ENCODE results near the gene AFF3.
"Not testable (repeated sequence)": the region's sequence is repeated elsewhere in the genome, so short reads cannot be mapped to it uniquely, and the experiment has no call there.

AFF3 gene

DNA sequence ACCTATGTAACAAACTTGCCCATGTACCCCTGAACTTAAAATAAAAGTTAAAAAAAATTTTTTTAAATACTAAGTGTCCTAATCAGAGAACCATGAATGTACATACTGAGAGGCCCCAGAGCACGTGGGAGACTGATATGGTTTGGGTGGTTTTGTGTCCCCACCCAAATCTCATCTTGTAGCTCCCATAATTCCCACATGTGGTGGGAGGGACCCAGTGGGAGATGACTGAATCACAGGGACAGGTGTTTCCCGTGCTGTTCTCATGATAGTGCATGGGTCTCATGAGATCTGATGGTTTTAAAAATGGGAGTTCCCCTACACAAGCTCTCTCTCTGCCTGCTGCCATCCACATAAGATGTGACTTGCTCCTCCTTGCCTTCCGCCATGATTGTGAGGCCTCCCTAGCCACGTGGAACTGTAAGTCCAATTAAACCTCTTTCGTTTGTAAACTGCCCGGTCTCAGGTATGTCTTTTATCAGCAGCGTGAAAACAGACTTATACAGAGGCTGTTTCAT lies 214.6 kb downstream of the AFF3 start:
- 90 to 94% methylated on average over 7 of the region's 7 CpGs for WGBS, 2 experiments
- H3K4me1 ChIP-seq (ENCODE audit: control insufficient read depth, insufficient read depth, low read length); H3K36me3 ChIP-seq (ENCODE audit: control insufficient read depth, insufficient read depth, low read length); H3K9me3 ChIP-seq (ENCODE audit: control insufficient read depth, low read length); H3K27ac ChIP-seq (ENCODE audit: insufficient read depth, low read depth, low read length, poor library complexity, severe bottlenecking); H3K4me3 ChIP-seq (ENCODE audit: insufficient read depth, low read depth, low read length); H3K27me3 ChIP-seq (ENCODE audit: control insufficient read depth, insufficient read depth, low read length, poor library complexity, severe bottlenecking): not testable (repeated sequence)

- H3K36me3 ChIP-seq (ENCODE audit: control insufficient read depth, insufficient read depth, low read length), result no peaks in the 10 kb centered on the region
- no peak overlapping the region for H3K27ac ChIP-seq (ENCODE audit: insufficient read depth, low read depth, low read length, poor library complexity, severe bottlenecking)
- no peaks in the 10 kb centered on the region for H3K9me3 ChIP-seq (ENCODE audit: control insufficient read depth, low read length)
- no peak overlapping the region for H3K4me3 ChIP-seq (ENCODE audit: insufficient read depth, low read depth, low read length)
- no peaks in the 10 kb centered on the region for H3K4me1 ChIP-seq (ENCODE audit: control insufficient read depth, insufficient read depth, low read length)
- H3K27me3 ChIP-seq (ENCODE audit: control insufficient read depth, insufficient read depth, low read length, poor library complexity, severe bottlenecking), result no peaks in the 10 kb centered on the region
Measured at GRCh38 chr2:99926986-99927385, 215.4 kb downstream of the AFF3 start.

DNA sequence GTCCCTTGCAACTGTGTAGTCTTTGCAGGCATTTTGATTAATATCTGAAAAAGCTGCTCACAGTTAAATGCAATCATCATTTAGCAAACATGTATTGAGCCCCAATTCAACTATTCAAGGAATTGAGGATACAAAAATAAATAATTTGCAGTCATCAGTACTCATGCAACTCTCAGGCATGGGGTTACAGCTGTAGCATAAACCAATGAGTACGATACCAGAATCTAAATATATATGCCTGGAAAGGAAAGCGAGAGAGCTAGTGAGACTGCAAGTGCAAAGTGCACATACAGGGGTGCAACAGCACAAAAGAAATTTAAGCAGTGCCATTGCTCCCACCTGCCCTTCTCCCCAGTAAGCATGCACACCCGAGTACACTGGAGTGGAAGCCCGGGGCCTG lies 216.4 kb downstream of the AFF3 start:
- no peaks in the 10 kb centered on the region for H3K36me3 ChIP-seq (ENCODE audit: control insufficient read depth, insufficient read depth, low read length)
- H3K27me3 ChIP-seq (ENCODE audit: control insufficient read depth, insufficient read depth, low read length, poor library complexity, severe bottlenecking), result no peaks in the 10 kb centered on the region
- no peak overlapping the region for H3K27ac ChIP-seq (ENCODE audit: insufficient read depth, low read depth, low read length, poor library complexity, severe bottlenecking)
- WGBS, 2 experiments, result 94 to 95% methylated on average over 4 of the region's 4 CpGs
- H3K4me1 ChIP-seq (ENCODE audit: control insufficient read depth, insufficient read depth, low read length), result no peaks in the 10 kb centered on the region
- H3K9me3 ChIP-seq (ENCODE audit: control insufficient read depth, low read length), result peaks cover 2% of the 10 kb centered on the region
- H3K4me3 ChIP-seq (ENCODE audit: insufficient read depth, low read depth, low read length), result no peak overlapping the region

GRCh38 chr2:99922664-99923063 lies 219.7 kb downstream of the AFF3 start:
- Histone ChIP-seq H3K36me3 (ENCODE audit: control insufficient read depth, insufficient read depth, low read length) (no peaks in the 10 kb centered on the region), H3K4me1 (ENCODE audit: control insufficient read depth, insufficient read depth, low read length) (no peaks in the 10 kb centered on the region), H3K4me3 (ENCODE audit: insufficient read depth, low read depth, low read length) (no peak overlapping the region), H3K27ac (ENCODE audit: insufficient read depth, low read depth, low read length, poor library complexity, severe bottlenecking) (no peak overlapping the region), H3K9me3 (ENCODE audit: control insufficient read depth, low read length) (peaks cover 2% of the 10 kb centered on the region), H3K27me3 (ENCODE audit: control insufficient read depth, insufficient read depth, low read length, poor library complexity, severe bottlenecking) (no peaks in the 10 kb centered on the region)
- WGBS, 2 experiments, result 92 to 94% methylated on average over 6 of the region's 6 CpGs

DNA sequence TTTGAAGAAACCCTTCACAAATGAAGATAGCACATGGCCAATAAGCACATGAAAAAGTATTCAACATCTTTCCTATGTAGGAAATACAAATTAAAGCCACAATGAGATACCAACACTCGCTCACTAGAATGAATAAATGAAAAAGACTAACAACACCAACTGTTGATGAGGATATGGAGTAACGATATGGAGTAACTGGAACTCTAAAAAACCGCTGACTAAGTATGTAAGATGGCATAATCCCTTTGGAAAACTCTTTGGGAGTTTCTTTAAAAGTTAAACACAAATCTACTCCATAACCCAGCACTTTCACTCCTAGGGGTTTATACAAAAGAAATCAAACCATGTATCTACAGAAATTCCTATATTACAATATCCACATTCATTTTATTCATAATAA lies 220.5 kb downstream of the AFF3 start:
- no peak overlapping the region for H3K27ac ChIP-seq (ENCODE audit: insufficient read depth, low read depth, low read length, poor library complexity, severe bottlenecking)
- no peaks in the 10 kb centered on the region for H3K36me3 ChIP-seq (ENCODE audit: control insufficient read depth, insufficient read depth, low read length)
- no peak overlapping the region for H3K4me3 ChIP-seq (ENCODE audit: insufficient read depth, low read depth, low read length)
- H3K4me1 ChIP-seq (ENCODE audit: control insufficient read depth, insufficient read depth, low read length), result no peaks in the 10 kb centered on the region
- peaks cover 2% of the 10 kb centered on the region for H3K9me3 ChIP-seq (ENCODE audit: control insufficient read depth, low read length)
- H3K27me3 ChIP-seq (ENCODE audit: control insufficient read depth, insufficient read depth, low read length, poor library complexity, severe bottlenecking), result no peaks in the 10 kb centered on the region
- 91 to 98% methylated on average over 3 of the region's 3 CpGs for WGBS, 2 experiments

DNA sequence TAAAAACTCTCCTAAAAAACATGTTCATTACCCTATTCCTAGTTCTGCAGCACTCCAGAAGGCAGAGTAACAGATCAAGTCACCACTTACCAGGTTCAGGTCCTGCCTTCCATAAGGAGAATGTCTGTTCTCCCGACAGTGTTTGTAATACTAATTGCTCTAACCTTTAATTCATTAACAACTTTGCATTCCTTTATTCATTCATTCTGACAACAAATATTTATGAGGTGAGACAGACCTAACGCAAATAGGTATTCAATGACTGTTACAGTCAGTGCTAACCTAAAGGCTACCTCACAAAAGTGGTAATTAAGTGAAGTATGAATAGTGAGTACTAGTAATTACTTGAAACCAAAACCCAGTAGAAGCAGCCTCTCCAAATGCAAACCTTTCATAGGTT lies 224.0 kb downstream of the AFF3 start:
- Histone ChIP-seq H3K4me1 (ENCODE audit: control insufficient read depth, insufficient read depth, low read length) (no peaks in the 10 kb centered on the region), H3K27me3 (ENCODE audit: control insufficient read depth, insufficient read depth, low read length, poor library complexity, severe bottlenecking) (no peaks in the 10 kb centered on the region), H3K9me3 (ENCODE audit: control insufficient read depth, low read length) (peaks cover 2% of the 10 kb centered on the region), H3K4me3 (ENCODE audit: insufficient read depth, low read depth, low read length) (no peak overlapping the region), H3K36me3 (ENCODE audit: control insufficient read depth, insufficient read depth, low read length) (no peaks in the 10 kb centered on the region), H3K27ac (ENCODE audit: insufficient read depth, low read depth, low read length, poor library complexity, severe bottlenecking) (no peak overlapping the region)
- WGBS, 2 experiments, result 53 to 63% methylated on average over 1 to 2 of the region's 2 CpGs

- no peaks in the 10 kb centered on the region for H3K4me1 ChIP-seq (ENCODE audit: control insufficient read depth, insufficient read depth, low read length)
- 91 to 93% methylated on average over 8 of the region's 8 CpGs for WGBS, 2 experiments
- no peaks in the 10 kb centered on the region for H3K27me3 ChIP-seq (ENCODE audit: control insufficient read depth, insufficient read depth, low read length, poor library complexity, severe bottlenecking)
- H3K36me3 ChIP-seq (ENCODE audit: control insufficient read depth, insufficient read depth, low read length), result no peaks in the 10 kb centered on the region
- H3K27ac ChIP-seq (ENCODE audit: insufficient read depth, low read depth, low read length, poor library complexity, severe bottlenecking), result no peak overlapping the region
- no peaks in the 10 kb centered on the region for H3K9me3 ChIP-seq (ENCODE audit: control insufficient read depth, low read length)
- no peak overlapping the region for H3K4me3 ChIP-seq (ENCODE audit: insufficient read depth, low read depth, low read length)
Measured at GRCh38 chr2:99915108-99915675, 227.2 kb downstream of the AFF3 start.

DNA sequence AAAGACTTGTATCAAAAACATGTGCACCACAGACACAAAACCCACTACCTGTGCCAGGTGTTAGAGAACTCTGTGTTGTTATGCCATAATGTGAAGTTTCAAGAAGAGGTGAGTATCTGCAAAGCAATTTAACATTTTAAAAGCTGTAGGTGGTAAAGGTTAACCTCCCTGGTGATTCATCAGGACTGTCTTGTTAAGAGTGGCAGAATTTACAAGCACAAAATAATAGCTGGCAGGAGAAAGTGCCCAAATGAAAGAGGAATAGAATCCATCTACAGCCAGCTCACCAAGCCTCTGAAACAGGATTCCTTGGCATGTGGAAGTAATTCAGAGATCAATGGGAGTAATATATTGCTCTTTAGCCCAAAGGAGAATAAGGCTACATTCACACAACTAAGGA lies 230.7 kb downstream of the AFF3 start:
- no peak overlapping the region for H3K4me3 ChIP-seq (ENCODE audit: insufficient read depth, low read depth, low read length)
- H3K9me3 ChIP-seq (ENCODE audit: control insufficient read depth, low read length), result no peaks in the 10 kb centered on the region
- H3K36me3 ChIP-seq (ENCODE audit: control insufficient read depth, insufficient read depth, low read length), result no peaks in the 10 kb centered on the region
- H3K27me3 ChIP-seq (ENCODE audit: control insufficient read depth, insufficient read depth, low read length, poor library complexity, severe bottlenecking), result no peaks in the 10 kb centered on the region
- H3K27ac ChIP-seq (ENCODE audit: insufficient read depth, low read depth, low read length, poor library complexity, severe bottlenecking), result no peak overlapping the region
- no peaks in the 10 kb centered on the region for H3K4me1 ChIP-seq (ENCODE audit: control insufficient read depth, insufficient read depth, low read length)

DNA sequence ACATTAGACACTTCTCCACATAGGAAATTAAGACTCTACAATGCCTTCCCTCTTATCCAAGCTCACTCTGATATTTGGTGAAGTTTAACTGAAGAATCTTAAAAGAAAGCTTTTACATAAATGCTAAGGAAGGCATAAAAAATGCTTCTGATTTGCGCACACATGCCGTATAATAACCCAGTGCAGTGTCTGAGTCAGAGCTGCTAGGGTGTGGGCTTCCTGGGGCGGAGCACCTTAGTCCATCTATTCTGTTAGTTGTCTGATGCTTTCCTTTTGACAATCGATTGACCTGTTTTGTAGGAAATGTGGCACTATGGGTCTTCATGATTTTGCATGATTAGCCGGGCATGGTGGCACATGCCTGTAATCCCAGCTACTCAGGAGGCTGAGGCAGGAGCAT lies 231.5 kb downstream of the AFF3 start:
- no peaks in the 10 kb centered on the region for H3K36me3 ChIP-seq (ENCODE audit: control insufficient read depth, insufficient read depth, low read length)
- WGBS, 2 experiments, result 94 to 96% methylated on average over 5 of the region's 5 CpGs

DNA sequence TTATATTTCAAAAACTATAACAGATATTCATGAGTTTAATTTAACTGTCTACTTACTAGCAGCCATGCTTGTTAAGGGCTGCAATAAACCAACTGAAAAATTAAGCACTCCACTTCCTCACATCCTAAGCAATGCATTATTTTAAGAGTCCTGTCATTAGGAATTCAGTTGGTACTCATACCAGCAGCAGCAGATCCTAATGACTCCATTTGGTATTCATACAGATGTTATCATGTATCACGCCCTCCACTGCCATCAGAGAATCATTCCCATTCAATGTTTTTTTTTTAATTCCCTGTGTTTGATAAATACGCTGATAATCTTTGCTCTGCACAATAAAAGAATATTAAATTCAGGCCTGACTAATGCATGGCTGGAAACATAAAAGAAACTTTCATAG lies 236.8 kb downstream of the AFF3 start:
- WGBS, 2 experiments, result 88 to 90% methylated on average over 2 of the region's 2 CpGs

More for the DNA sequence above, 231.5 kb downstream of the AFF3 start:
- H3K27me3 ChIP-seq (ENCODE audit: control insufficient read depth, insufficient read depth, low read length, poor library complexity, severe bottlenecking), result no peaks in the 10 kb centered on the region
- no peaks in the 10 kb centered on the region for H3K4me1 ChIP-seq (ENCODE audit: control insufficient read depth, insufficient read depth, low read length)
- no peaks in the 10 kb centered on the region for H3K9me3 ChIP-seq (ENCODE audit: control insufficient read depth, low read length)
- no peak overlapping the region for H3K27ac ChIP-seq (ENCODE audit: insufficient read depth, low read depth, low read length, poor library complexity, severe bottlenecking)
- no peak overlapping the region for H3K4me3 ChIP-seq (ENCODE audit: insufficient read depth, low read depth, low read length)

GRCh38 chr2:99905025-99905424 lies 237.4 kb downstream of the AFF3 start:
- Histone ChIP-seq H3K4me1 (ENCODE audit: control insufficient read depth, insufficient read depth, low read length) (peaks cover 4% of the 10 kb centered on the region), H3K9me3 (ENCODE audit: control insufficient read depth, low read length) (no peaks in the 10 kb centered on the region), H3K27me3 (ENCODE audit: control insufficient read depth, insufficient read depth, low read length, poor library complexity, severe bottlenecking) (no peaks in the 10 kb centered on the region), H3K4me3 (ENCODE audit: insufficient read depth, low read depth, low read length) (no peak overlapping the region), H3K27ac (ENCODE audit: insufficient read depth, low read depth, low read length, poor library complexity, severe bottlenecking) (no peak overlapping the region), H3K36me3 (ENCODE audit: control insufficient read depth, insufficient read depth, low read length) (no peaks in the 10 kb centered on the region)
- WGBS, 2 experiments, result 94 to 97% methylated on average over 5 of the region's 5 CpGs

More for the DNA sequence above, 236.8 kb downstream of the AFF3 start:
- Histone ChIP-seq H3K4me1 (ENCODE audit: control insufficient read depth, insufficient read depth, low read length) (peaks cover 4% of the 10 kb centered on the region), H3K27ac (ENCODE audit: insufficient read depth, low read depth, low read length, poor library complexity, severe bottlenecking) (no peak overlapping the region), H3K27me3 (ENCODE audit: control insufficient read depth, insufficient read depth, low read length, poor library complexity, severe bottlenecking) (no peaks in the 10 kb centered on the region), H3K36me3 (ENCODE audit: control insufficient read depth, insufficient read depth, low read length) (no peaks in the 10 kb centered on the region), H3K9me3 (ENCODE audit: control insufficient read depth, low read length) (no peaks in the 10 kb centered on the region), H3K4me3 (ENCODE audit: insufficient read depth, low read depth, low read length) (no peak overlapping the region)
